ENCODE results near the gene RAD9B.
"Not testable (repeated sequence)": the region's sequence is repeated elsewhere in the genome, so short reads cannot be mapped to it uniquely, and the experiment has no call there.

The RAD9B gene

DNA sequence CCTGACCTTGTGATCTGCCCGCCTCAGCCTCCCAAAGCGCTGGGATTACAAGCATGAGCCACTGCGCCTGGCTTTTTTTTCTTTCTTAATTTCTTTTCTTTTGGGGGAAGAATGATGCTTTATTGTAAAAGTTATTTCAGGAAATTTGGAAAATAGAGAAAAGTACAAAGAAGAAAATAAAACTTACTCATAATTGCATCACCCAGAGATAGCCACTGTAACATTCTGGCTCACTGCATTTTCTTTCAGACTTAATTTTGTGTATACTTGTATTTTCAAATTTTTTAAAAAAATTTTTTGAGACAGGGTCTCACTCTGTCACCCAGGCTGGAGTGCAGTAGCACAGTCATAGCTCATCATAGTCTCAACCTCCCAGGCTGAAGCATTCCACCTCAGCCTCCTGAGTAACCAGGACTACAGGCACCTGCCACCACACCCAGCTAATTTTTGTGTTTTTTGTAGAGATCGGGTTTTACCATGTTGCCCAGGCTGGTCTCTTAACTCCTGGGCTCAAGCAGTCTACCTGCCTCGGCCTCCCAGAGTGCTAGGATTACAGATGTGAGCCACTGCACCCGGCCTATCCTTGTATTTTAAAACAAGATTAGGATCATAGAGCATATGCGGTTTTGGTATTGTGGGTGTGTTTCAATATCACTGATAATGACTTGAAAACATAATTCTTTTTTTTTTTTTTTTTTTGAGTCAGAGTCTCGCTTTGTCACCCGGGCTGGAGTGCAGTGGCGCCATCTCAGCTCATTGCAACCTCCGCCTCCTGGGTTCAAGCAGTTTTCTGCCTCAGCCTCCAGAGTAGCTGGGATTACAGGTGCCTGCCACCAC is 19.0 kb downstream of the RAD9B start:
- DNase-seq (ENCODE audit: low read depth, low spot score); H3K27ac ChIP-seq (ENCODE audit: low read length); H3K4me1 ChIP-seq (ENCODE audit: control insufficient read depth, insufficient read depth, low read length); H3K36me3 ChIP-seq (ENCODE audit: control insufficient read depth, insufficient read depth, low read length); H3K4me3 ChIP-seq (ENCODE audit: low read length); H3K27me3 ChIP-seq (ENCODE audit: control insufficient read depth, insufficient read depth, low read length); H3K9me3 ChIP-seq (ENCODE audit: control insufficient read depth, insufficient read depth, low read length): not testable (repeated sequence)
- WGBS (ENCODE audit: insufficient coverage, insufficient read length): no CpG with 5 or more reads among the region's 11 CpGs

DNA sequence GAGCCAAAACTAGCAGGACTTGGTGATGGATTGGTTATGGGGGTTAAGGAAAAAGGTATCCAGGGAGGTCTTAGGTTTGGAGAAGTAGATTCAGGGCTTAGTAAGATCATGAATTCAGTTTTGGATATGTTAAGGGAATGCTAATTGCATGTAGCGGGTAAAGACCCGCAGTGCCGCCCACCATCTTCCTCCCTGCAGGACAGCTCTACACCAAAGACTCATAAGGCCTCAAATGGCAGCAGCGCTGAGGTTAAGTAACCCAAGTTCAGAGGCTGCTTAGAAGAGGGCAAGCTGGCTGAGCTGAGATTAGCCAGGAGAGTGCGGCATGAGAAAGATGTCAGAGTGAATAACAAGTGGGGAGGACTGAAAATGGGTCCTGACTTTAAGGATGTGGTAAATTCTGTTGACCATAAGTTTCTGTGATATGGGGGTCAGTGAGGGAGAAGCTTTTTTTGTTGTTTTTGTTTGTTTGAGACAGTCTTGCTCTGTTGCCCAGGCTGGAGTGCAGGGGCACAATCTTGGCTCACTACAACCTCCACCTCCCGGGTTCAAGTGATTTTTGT is 26.2 kb downstream of the RAD9B start:
- DNase-seq (ENCODE audit: low read depth, low spot score): no peak
- Histone ChIP-seq H3K27me3 (ENCODE audit: control insufficient read depth, insufficient read depth, low read length) (no peaks in the 10 kb centered on the region), H3K4me1 (ENCODE audit: control insufficient read depth, insufficient read depth, low read length) (no peaks in the 10 kb centered on the region), H3K36me3 (ENCODE audit: control insufficient read depth, insufficient read depth, low read length) (no peaks in the 10 kb centered on the region), H3K9me3 (ENCODE audit: control insufficient read depth, insufficient read depth, low read length) (no peaks in the 10 kb centered on the region), H3K27ac (ENCODE audit: low read length) (no peak overlapping the region), H3K4me3 (ENCODE audit: low read length) (no peak overlapping the region)
- WGBS (ENCODE audit: insufficient coverage, insufficient read length): no CpG with 5 or more reads among the region's 6 CpGs

GRCh38 chr12:110530511-110530910 is 28.4 kb downstream of the RAD9B start:
- no peak for DNase-seq (ENCODE audit: low read depth, low spot score)
- no CpG with 5 or more reads among the region's 2 CpGs for WGBS (ENCODE audit: insufficient coverage, insufficient read length)
- H3K27me3 ChIP-seq (ENCODE audit: control insufficient read depth, insufficient read depth, low read length): no peaks in the 10 kb centered on the region
- H3K4me1 ChIP-seq (ENCODE audit: control insufficient read depth, insufficient read depth, low read length): peaks cover 2% of the 10 kb centered on the region; the same call in 1 of the 2 replicates
- H3K9me3 ChIP-seq (ENCODE audit: control insufficient read depth, insufficient read depth, low read length): no peaks in the 10 kb centered on the region
- H3K27ac ChIP-seq (ENCODE audit: low read length): no peak overlapping the region
- H3K4me3 ChIP-seq (ENCODE audit: low read length): no peak overlapping the region
- no peaks in the 10 kb centered on the region for H3K36me3 ChIP-seq (ENCODE audit: control insufficient read depth, insufficient read depth, low read length)

DNA sequence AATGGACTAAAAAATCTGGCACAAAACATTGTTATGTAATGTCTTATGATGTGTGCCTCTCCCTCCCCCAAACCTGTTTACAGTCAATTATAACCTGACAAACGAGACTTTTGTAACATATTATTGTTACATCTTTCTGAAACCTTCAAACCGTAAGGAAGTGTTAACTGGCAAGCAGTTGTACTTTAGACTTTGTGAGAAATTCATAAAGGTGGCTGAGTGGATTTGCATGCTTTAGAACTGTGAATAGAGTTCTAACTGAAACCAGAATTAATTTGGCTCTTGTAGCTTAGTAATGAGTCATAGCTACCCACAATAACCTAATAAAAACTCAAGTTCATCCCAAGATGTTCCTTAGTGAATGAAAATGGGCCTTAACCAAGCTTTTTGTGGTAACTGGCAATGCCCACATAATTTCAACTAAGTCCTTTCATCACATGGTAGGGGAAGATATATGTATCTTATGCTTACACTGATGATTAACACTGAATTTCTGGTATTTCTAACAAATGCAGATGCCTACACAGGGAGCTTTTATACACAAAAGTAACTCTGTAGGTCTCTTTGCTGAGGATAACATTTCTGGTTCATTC is 29.7 kb downstream of the RAD9B start:
- Histone ChIP-seq H3K36me3 (ENCODE audit: control insufficient read depth, insufficient read depth, low read length) (no peaks in the 10 kb centered on the region), H3K27ac (ENCODE audit: low read length) (no peak overlapping the region), H3K4me1 (ENCODE audit: control insufficient read depth, insufficient read depth, low read length) (peaks cover 2% of the 10 kb centered on the region; the same call in 1 of the 2 replicates), H3K4me3 (ENCODE audit: low read length) (no peak overlapping the region), H3K27me3 (ENCODE audit: control insufficient read depth, insufficient read depth, low read length) (no peaks in the 10 kb centered on the region), H3K9me3 (ENCODE audit: control insufficient read depth, insufficient read depth, low read length) (no peaks in the 10 kb centered on the region)
- DNase-seq (ENCODE audit: low read depth, low spot score): no peak
- no CpG with 5 or more reads among the region's 2 CpGs for WGBS (ENCODE audit: insufficient coverage, insufficient read length)

DNA sequence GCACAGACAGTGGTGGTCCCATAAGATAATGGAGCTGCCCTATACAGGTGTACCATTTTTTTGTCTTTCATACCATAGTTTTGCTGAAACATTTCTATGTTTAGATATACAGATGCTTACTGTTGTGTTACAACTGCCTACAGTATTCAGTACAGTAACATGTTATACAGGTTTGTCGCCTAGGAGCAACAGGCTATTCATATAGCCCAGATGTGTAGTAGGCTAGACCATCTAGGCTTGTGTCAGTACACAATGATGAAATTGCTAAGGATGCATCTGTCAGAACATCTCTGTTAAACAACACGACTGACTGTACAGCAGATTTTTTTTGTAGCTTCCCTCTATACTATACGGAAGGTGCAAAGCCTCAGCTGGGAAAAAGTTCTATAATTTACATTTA is 30.5 kb downstream of the RAD9B start:
- Histone ChIP-seq H3K36me3 (ENCODE audit: control insufficient read depth, insufficient read depth, low read length) (no peaks in the 10 kb centered on the region), H3K4me1 (ENCODE audit: control insufficient read depth, insufficient read depth, low read length) (peaks cover 2% of the 10 kb centered on the region; the same call in 1 of the 2 replicates), H3K9me3 (ENCODE audit: control insufficient read depth, insufficient read depth, low read length) (no peaks in the 10 kb centered on the region), H3K27ac (ENCODE audit: low read length) (no peak overlapping the region), H3K4me3 (ENCODE audit: low read length) (no peak overlapping the region), H3K27me3 (ENCODE audit: control insufficient read depth, insufficient read depth, low read length) (no peaks in the 10 kb centered on the region)
- no peak for DNase-seq (ENCODE audit: low read depth, low spot score)
- no CpG with 5 or more reads among the region's 3 CpGs for WGBS (ENCODE audit: insufficient coverage, insufficient read length)

GRCh38 chr12:110533607-110534006 is 31.5 kb downstream of the RAD9B start:
- Histone ChIP-seq H3K27me3 (ENCODE audit: control insufficient read depth, insufficient read depth, low read length) (no peaks in the 10 kb centered on the region), H3K36me3 (ENCODE audit: control insufficient read depth, insufficient read depth, low read length) (no peaks in the 10 kb centered on the region), H3K4me3 (ENCODE audit: low read length) (no peak overlapping the region), H3K9me3 (ENCODE audit: control insufficient read depth, insufficient read depth, low read length) (no peaks in the 10 kb centered on the region), H3K27ac (ENCODE audit: low read length) (no peak overlapping the region), H3K4me1 (ENCODE audit: control insufficient read depth, insufficient read depth, low read length) (peaks cover 2% of the 10 kb centered on the region; the same call in 1 of the 2 replicates)
- no CpG with 5 or more reads among the region's 6 CpGs for WGBS (ENCODE audit: insufficient coverage, insufficient read length)
- no peak for DNase-seq (ENCODE audit: low read depth, low spot score)

DNA sequence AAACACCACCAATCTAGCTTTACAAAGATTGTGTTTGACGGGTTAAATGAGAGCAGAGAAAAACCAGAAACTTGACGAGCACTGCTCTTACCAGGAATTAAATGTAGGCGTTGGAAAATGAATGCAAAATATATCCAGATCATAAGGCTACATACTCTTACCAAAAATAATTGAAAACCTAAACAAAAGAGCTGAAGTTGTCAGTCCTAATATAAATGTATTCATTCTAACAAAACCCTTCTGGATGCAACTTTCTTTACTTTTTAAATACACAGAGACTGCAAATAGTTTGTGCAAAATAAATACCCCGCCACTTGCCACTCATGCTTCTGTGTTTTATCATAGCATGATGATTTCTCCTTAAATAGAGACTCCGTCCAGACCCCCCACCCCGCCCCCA is 32.7 kb downstream of the RAD9B start:
- no peak overlapping the region for H3K4me3 ChIP-seq (ENCODE audit: low read length)
- H3K36me3 ChIP-seq (ENCODE audit: control insufficient read depth, insufficient read depth, low read length): peaks cover 2% of the 10 kb centered on the region; the same call in 1 of the 2 replicates
- H3K27me3 ChIP-seq (ENCODE audit: control insufficient read depth, insufficient read depth, low read length): no peaks in the 10 kb centered on the region
- peaks cover 2% of the 10 kb centered on the region; the same call in 1 of the 2 replicates for H3K4me1 ChIP-seq (ENCODE audit: control insufficient read depth, insufficient read depth, low read length)
- no CpG with 5 or more reads among the region's 6 CpGs for WGBS (ENCODE audit: insufficient coverage, insufficient read length)
- no peak for DNase-seq (ENCODE audit: low read depth, low spot score)
- H3K9me3 ChIP-seq (ENCODE audit: control insufficient read depth, insufficient read depth, low read length): no peaks in the 10 kb centered on the region
- H3K27ac ChIP-seq (ENCODE audit: low read length): no peak overlapping the region

DNA sequence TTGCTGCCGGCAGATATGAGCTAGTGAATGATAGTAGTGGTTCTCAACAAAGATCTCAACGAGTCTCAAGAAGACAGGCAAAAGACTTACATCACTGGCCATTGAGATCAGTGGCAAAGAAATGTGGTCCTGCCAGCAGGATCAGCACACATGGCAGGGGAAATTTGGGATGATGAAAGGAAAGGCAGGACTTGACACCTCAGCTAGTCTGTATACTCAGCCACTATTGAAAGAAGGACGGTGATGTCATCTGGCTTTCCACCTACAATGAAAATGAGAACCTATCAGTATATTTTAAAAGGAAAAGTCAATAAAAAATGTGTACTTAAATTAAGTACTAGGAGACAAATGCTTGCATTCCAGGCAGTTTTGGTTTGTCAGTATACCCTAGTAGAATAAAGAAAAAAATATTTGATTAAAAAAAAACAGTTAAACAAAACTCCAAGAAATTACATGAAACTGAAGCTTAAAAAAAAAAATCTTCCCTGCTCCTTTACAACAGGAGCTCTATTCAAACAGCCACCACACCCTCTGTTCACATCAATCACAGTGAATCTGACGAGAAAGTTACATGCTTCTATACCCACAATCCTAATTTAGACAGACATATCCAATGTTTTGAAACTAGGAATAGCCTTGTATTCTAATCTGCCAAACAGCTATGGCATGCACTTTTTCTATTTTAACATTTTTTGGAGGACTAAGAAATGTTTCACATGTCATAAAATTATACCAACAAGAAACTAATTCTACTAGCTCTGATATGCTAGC is 34.9 kb downstream of the RAD9B start:
- Histone ChIP-seq H3K27me3 (ENCODE audit: control insufficient read depth, insufficient read depth, low read length) (no peaks in the 10 kb centered on the region), H3K27ac (ENCODE audit: low read length) (no peak overlapping the region), H3K4me3 (ENCODE audit: low read length) (no peak overlapping the region), H3K36me3 (ENCODE audit: control insufficient read depth, insufficient read depth, low read length) (peaks cover 2% of the 10 kb centered on the region; the same call in 1 of the 2 replicates), H3K9me3 (ENCODE audit: control insufficient read depth, insufficient read depth, low read length) (no peaks in the 10 kb centered on the region), H3K4me1 (ENCODE audit: control insufficient read depth, insufficient read depth, low read length) (peaks cover 2% of the 10 kb centered on the region; the same call in 1 of the 2 replicates)
- DNase-seq (ENCODE audit: low read depth, low spot score): no peak
- WGBS (ENCODE audit: insufficient coverage, insufficient read length): no CpG with 5 or more reads among the region's 4 CpGs

- H3K4me1 ChIP-seq (ENCODE audit: control insufficient read depth, insufficient read depth, low read length): peaks cover 2% of the 10 kb centered on the region; the same call in 1 of the 2 replicates
Observed at GRCh38 chr12:110537605-110538409, 35.7 kb downstream of the RAD9B start.

More at GRCh38 chr12:110537605-110538409, 35.7 kb downstream of the RAD9B start:
- Histone ChIP-seq H3K27ac (ENCODE audit: low read length) (no peak overlapping the region), H3K27me3 (ENCODE audit: control insufficient read depth, insufficient read depth, low read length) (no peaks in the 10 kb centered on the region), H3K4me3 (ENCODE audit: low read length) (no peak overlapping the region), H3K36me3 (ENCODE audit: control insufficient read depth, insufficient read depth, low read length) (peaks cover 2% of the 10 kb centered on the region; the same call in 1 of the 2 replicates), H3K9me3 (ENCODE audit: control insufficient read depth, insufficient read depth, low read length) (no peaks in the 10 kb centered on the region)
- WGBS (ENCODE audit: insufficient coverage, insufficient read length): no CpG with 5 or more reads among the region's 9 CpGs
- no peak for DNase-seq (ENCODE audit: low read depth, low spot score)
